Natural killer cell (primary cell): ENCODE measurements around the gene COL6A5. TPM values are rescaled to one million over a fixed set of nuclear protein-coding genes. Genes with fewer than 3 reads are reported as not detected.

Experiments
- ATAC-seq, 3 donors: fragments of 150-1000 bp in 2 of 3; fragments of 200-7000 bp in 1 of 3; cut with Tn5 transposase; 1 replicate in 1 of 3; 2 replicates in 2 of 3; pipeline ENCODE4 v1.10.0; 2021; ENCODE audit warnings: mild to moderate bottlenecking in 2 of 3, moderate library complexity in 2 of 3
- DNase-seq, 2 donors: peaks; one replicate each; pipeline versions ENCODE4 v3.0.0 to v3.0.0-alpha.2; 2013 to 2021; ENCODE audit warnings: mixed read lengths in 1 of 2
- H3K27ac ChIP-seq: one replicate; pipeline ENCODE4 v1.5.1; 2013; ENCODE audit warnings: mild to moderate bottlenecking, low read length
- H3K27me3 ChIP-seq: one replicate; pipeline ENCODE4 v1.6.1; 2013; ENCODE audit warnings: low read length; ENCODE audit not compliant: control insufficient read depth, insufficient read depth
- H3K36me3 ChIP-seq: one replicate; pipeline ENCODE4 v1.6.1; 2013; ENCODE audit warnings: low read length; ENCODE audit not compliant: control insufficient read depth, insufficient read depth
- H3K4me1 ChIP-seq: one replicate; pipeline ENCODE4 v1.6.1; 2013; ENCODE audit warnings: low read length; ENCODE audit not compliant: control insufficient read depth, insufficient read depth
- H3K4me3 ChIP-seq: one replicate; pipeline ENCODE4 v1.5.1; 2013; ENCODE audit warnings: low read length
- H3K9me3 ChIP-seq: one replicate; pipeline ENCODE4 v1.6.1; 2013; ENCODE audit warnings: low read length; ENCODE audit not compliant: control insufficient read depth, insufficient read depth
- H3K27ac Mint-ChIP-seq, 2 donors: one replicate each; pipeline ENCODE4 v1.8.0; 2022; ENCODE audit warnings: mild to moderate bottlenecking in 2 of 2, mixed read lengths in 2 of 2, moderate library complexity in 1 of 2
- H3K27me3 Mint-ChIP-seq, 2 donors: one replicate each; pipeline ENCODE4 v1.8.0; 2022; ENCODE audit warnings: low read depth in 2 of 2, mixed read lengths in 2 of 2
- H3K36me3 Mint-ChIP-seq: one replicate; pipeline ENCODE4 v1.8.0; 2022; ENCODE audit warnings: mixed read lengths
- H3K4me1 Mint-ChIP-seq, 2 donors: one replicate each; pipeline ENCODE4 v1.8.0; 2022; ENCODE audit warnings: mixed read lengths in 2 of 2
- H3K4me3 Mint-ChIP-seq: one replicate; pipeline ENCODE4 v1.8.0; 2022; ENCODE audit warnings: mild to moderate bottlenecking, moderate library complexity, mixed read lengths
- H3K9me3 Mint-ChIP-seq, 2 donors: one replicate each; pipeline ENCODE4 v1.8.0; 2022; ENCODE audit warnings: mixed read lengths in 2 of 2
- CTCF ChIP-seq: fragments of 200-600 bp; IDR thresholded peaks from one replicate; pipeline ENCODE4 v1.8.0; 2022; ENCODE audit warnings: antibody characterized with exemption
- WGBS: methylation state at CpG from one replicate; pipeline ENCODE4 v1.1.7; 2013; ENCODE audit warnings: missing lambda C conversion rate; ENCODE audit not compliant: insufficient coverage; 5-methylcytosine and 5-hydroxymethylcytosine counted together
- intact Hi-C: fragments of 100-400 bp; cut with micrococcal nuclease; formaldehyde crosslinking; loops from one replicate; pipeline ENCODE4 v1.14.2; 2022
- total RNA-seq, 4 donors: library from RNA; stranded (reverse); fragments of 120-200 nt in 1 of 4; gene quantifications; one replicate each; pipeline versions ENCODE4 v1.2.3 to v1.2.4, GENCODE V29; 2013 to 2022

Gene COL6A5
- total RNA-seq, 3 donors from 2014 or later (not counting 1 experiment from before 2014, with no cell fraction given), result not detected

GRCh38 chr3:130480736-130481135 is 135.3 kb downstream of the COL6A5 start:
- no peak for TF ChIP-seq CTCF
- Mint-ChIP-seq H3K27ac (no peak overlapping the region), H3K36me3 (no peaks in the 10 kb centered on the region), H3K4me3 (no peak overlapping the region), H3K9me3 (no peaks in the 10 kb centered on the region), H3K4me1 (no peaks in the 10 kb centered on the region), H3K27me3 (no peaks in the 10 kb centered on the region)
- intact Hi-C loops, result no loop called here
- Histone ChIP-seq H3K36me3 (no peaks in the 10 kb centered on the region), H3K4me1 (no peaks in the 10 kb centered on the region), H3K4me3 (no peak overlapping the region), H3K27me3 (no peaks in the 10 kb centered on the region), H3K9me3 (no peaks in the 10 kb centered on the region), H3K27ac (no peak overlapping the region)
- 17% methylated on average over 3 of the region's 4 CpGs for WGBS
- ATAC-seq (no peak), DNase-seq (no peak)

GRCh38 chr3:130488288-130488687 is 142.8 kb downstream of the COL6A5 start:
- WGBS, result 90% methylated on average over 1 of the region's 1 CpG
- ATAC-seq (no peak), DNase-seq (no peak)
- H3K4me1 ChIP-seq, result no peaks in the 10 kb centered on the region
- no peaks in the 10 kb centered on the region for H3K9me3 ChIP-seq
- Mint-ChIP-seq H3K4me3 (no peak overlapping the region), H3K27me3 (no peaks in the 10 kb centered on the region), H3K9me3 (no peaks in the 10 kb centered on the region), H3K4me1 (no peaks in the 10 kb centered on the region), H3K27ac (no peak overlapping the region), H3K36me3 (no peaks in the 10 kb centered on the region)
- H3K27me3 ChIP-seq, result no peaks in the 10 kb centered on the region
- no peak overlapping the region for H3K27ac ChIP-seq
- no peaks in the 10 kb centered on the region for H3K36me3 ChIP-seq
- TF ChIP-seq CTCF, result no peak
- no peak overlapping the region for H3K4me3 ChIP-seq
- intact Hi-C loops, result no loop called here

GRCh38 chr3:130488769-130489450 is 143.4 kb downstream of the COL6A5 start:
- Mint-ChIP-seq H3K4me1 (no peaks in the 10 kb centered on the region), H3K36me3 (no peaks in the 10 kb centered on the region), H3K4me3 (no peak overlapping the region), H3K27ac (no peak overlapping the region), H3K27me3 (no peaks in the 10 kb centered on the region), H3K9me3 (no peaks in the 10 kb centered on the region)
- Histone ChIP-seq H3K36me3 (no peaks in the 10 kb centered on the region), H3K4me1 (no peaks in the 10 kb centered on the region), H3K4me3 (no peak overlapping the region), H3K9me3 (no peaks in the 10 kb centered on the region), H3K27ac (no peak overlapping the region), H3K27me3 (no peaks in the 10 kb centered on the region)
- no peak for DNase-seq
- WGBS, result 100% methylated on average over 1 of the region's 2 CpGs
- intact Hi-C loops, result no loop called here
- no peak for ATAC-seq
- TF ChIP-seq CTCF, result no peak

- H3K4me1 Mint-ChIP-seq, result no peaks in the 10 kb centered on the region
- H3K4me3 ChIP-seq, result no peak overlapping the region
- DNase-seq, result no peak
- no peak overlapping the region for H3K4me3 Mint-ChIP-seq
- ATAC-seq, result no peak
- no peaks in the 10 kb centered on the region for H3K27me3 Mint-ChIP-seq
- TF ChIP-seq CTCF, result no peak
- H3K27ac Mint-ChIP-seq, result no peak overlapping the region
- no peak overlapping the region for H3K27ac ChIP-seq
- no peaks in the 10 kb centered on the region for H3K9me3 Mint-ChIP-seq
- no peaks in the 10 kb centered on the region for H3K9me3 ChIP-seq
- no peaks in the 10 kb centered on the region for H3K36me3 ChIP-seq
- no peaks in the 10 kb centered on the region for H3K4me1 ChIP-seq
- intact Hi-C loops, result no loop called here
- 80% methylated on average over 1 of the region's 1 CpG for WGBS
- H3K27me3 ChIP-seq, result no peaks in the 10 kb centered on the region
- no peaks in the 10 kb centered on the region for H3K36me3 Mint-ChIP-seq
These were observed 144.8 kb downstream of the COL6A5 start for GRCh38 chr3:130490241-130490640.
